Measurements from ENCODE around the gene PRICKLE4. TPM values are rescaled to one million over a fixed set of nuclear protein-coding genes. Genes with fewer than 3 reads are reported as not detected.
A peak's percentile ranks its signal among the peaks of the same experiment; 100 is the strongest.

PRICKLE4 gene
- total RNA-seq, 6 experiments from 2014 or later: 0.30 to 0.68 (median 0.31) TPM; not detected in 3

GRCh38 chr6:41767112-41767833, 13.3 kb upstream of the PRICKLE4 start:
- Mint-ChIP-seq H3K4me1 (ENCODE audit: low read depth) (peaks cover 33% of the 10 kb centered on the region), H3K27ac (peak overlapping the region; percentile 77)

GRCh38 chr6:41768545-41769308, 11.9 kb upstream of the PRICKLE4 start:
- Mint-ChIP-seq H3K4me3 (no peak overlapping the region), H3K36me3 (ENCODE audit: low read depth) (no peaks in the 10 kb centered on the region; the same call in 1 of the 2 replicates), H3K27ac (peak overlapping the region; percentile 53), H3K9me3 (no peaks in the 10 kb centered on the region), H3K27me3 (ENCODE audit: insufficient read depth) (peaks cover 1% of the 10 kb centered on the region), H3K4me1 (ENCODE audit: low read depth) (peaks cover 33% of the 10 kb centered on the region)
- TF ChIP-seq CTCF (IDR thresholded peaks at IDR 0.05): no peak
- no peak for DNase-seq

More at GRCh38 chr6:41767112-41767833, 13.3 kb upstream of the PRICKLE4 start:
- no peaks in the 10 kb centered on the region for H3K9me3 Mint-ChIP-seq
- TF ChIP-seq CTCF (IDR thresholded peaks at IDR 0.05): no peak
- DNase-seq: peak; percentile 92
- no peaks in the 10 kb centered on the region; the same call in 1 of the 2 replicates for H3K36me3 Mint-ChIP-seq (ENCODE audit: low read depth)
- H3K27me3 Mint-ChIP-seq (ENCODE audit: insufficient read depth): peaks cover 4% of the 10 kb centered on the region
- no peak overlapping the region; the same call in 1 of the 2 replicates for H3K4me3 Mint-ChIP-seq

GRCh38 chr6:41769376-41769775, 11.2 kb upstream of the PRICKLE4 start:
- Mint-ChIP-seq H3K27ac (no peak overlapping the region), H3K36me3 (ENCODE audit: low read depth) (no peaks in the 10 kb centered on the region; the same call in 1 of the 2 replicates), H3K4me3 (no peak overlapping the region), H3K9me3 (no peaks in the 10 kb centered on the region), H3K4me1 (ENCODE audit: low read depth) (peaks cover 33% of the 10 kb centered on the region), H3K27me3 (ENCODE audit: insufficient read depth) (peaks cover 1% of the 10 kb centered on the region)
- no peak for TF ChIP-seq CTCF (IDR thresholded peaks at IDR 0.05)
- no peak for DNase-seq

GRCh38 chr6:41770381-41771057, 10.1 kb upstream of the PRICKLE4 start:
- Mint-ChIP-seq H3K27me3 (ENCODE audit: insufficient read depth) (peaks cover 1% of the 10 kb centered on the region; the same call in 1 of the 2 replicates), H3K36me3 (ENCODE audit: low read depth) (no peaks in the 10 kb centered on the region; the same call in 1 of the 2 replicates), H3K4me3 (no peak overlapping the region), H3K27ac (no peak overlapping the region), H3K9me3 (no peaks in the 10 kb centered on the region), H3K4me1 (ENCODE audit: low read depth) (peaks cover 33% of the 10 kb centered on the region)
- TF ChIP-seq CTCF (IDR thresholded peaks at IDR 0.05): no peak
- DNase-seq: no peak
